ENCODE results near the gene SLC6A18.

- TF ChIP-seq CTCF (IDR thresholded peaks at IDR 0.05; ENCODE audit: low read depth, low read length) (no peak), EZH2phosphoT487 (IDR thresholded peaks at IDR 0.05; ENCODE audit: low read depth) (no peak)
Observed at GRCh38 chr5:1241509-1242080, 16.4 kb downstream of the SLC6A18 start.

Measured in OCI-LY3 (cell line).